Spleen (tissue), 11 donors: ENCODE data around the gene NELL2. TPM values are rescaled to one million over a fixed set of nuclear protein-coding genes. Genes with fewer than 3 reads are reported as not detected.

Source experiments
- DNase-seq: peaks from one replicate; pipeline ENCODE4 v3.0.0-alpha.2; 2020
- H3K27ac ChIP-seq, 8 donors: fragments of 200-600 bp; sonication (generic) in 7 of 8; 1 replicate in 4 of 8; 2 replicates in 4 of 8; pipeline versions ENCODE4 v1.5.0 to v1.8.0; 2016 to 2021; ENCODE audit warnings: inconsistent platforms in 4 of 8, mild to moderate bottlenecking in 4 of 8, moderate library complexity in 1 of 8
- H3K27me3 ChIP-seq, 7 donors: fragments of 200-600 bp; sonication (generic) in 6 of 7; replicated peaks in 1 of 7; 1 replicate in 4 of 7; 2 replicates in 3 of 7; pipeline versions ENCODE4 v1.5.0 to v1.8.0; 2016 to 2021; ENCODE audit warnings: inconsistent platforms in 3 of 7, mild to moderate bottlenecking in 1 of 7
- H3K36me3 ChIP-seq, 6 donors: fragments of 200-600 bp; sonication (generic) in 5 of 6; 1 replicate in 4 of 6; 2 replicates in 2 of 6; pipeline versions ENCODE4 v1.5.0 to v1.8.0; 2016 to 2021; ENCODE audit warnings: inconsistent platforms in 2 of 6
- H3K4me1 ChIP-seq, 6 donors: fragments of 200-600 bp; sonication (generic) in 5 of 6; 1 replicate in 3 of 6; 2 replicates in 3 of 6; pipeline versions ENCODE4 v1.5.0 to v1.8.0; 2016 to 2021; ENCODE audit warnings: inconsistent platforms in 3 of 6
- H3K4me3 ChIP-seq, 8 donors: fragments of 200-600 bp; sonication (generic) in 7 of 8; 1 replicate in 4 of 8; 2 replicates in 4 of 8; pipeline versions ENCODE4 v1.5.0 to v1.8.0; 2016 to 2021; ENCODE audit warnings: inconsistent platforms in 4 of 8, mild to moderate bottlenecking in 4 of 8, moderate library complexity in 2 of 8
- H3K9me3 ChIP-seq, 8 donors: fragments of 200-600 bp; sonication (generic) in 7 of 8; 1 replicate in 4 of 8; 2 replicates in 4 of 8; pipeline versions ENCODE4 v1.5.0 to v1.8.0; 2016 to 2021; ENCODE audit warnings: inconsistent platforms in 4 of 8
- POLR2A ChIP-seq, 3 donors: fragments of 450-650 bp; IDR thresholded peaks; one replicate each; pipeline ENCODE4 v1.5.1; 2017; ENCODE audit warnings: antibody characterized with exemption in 3 of 3, mild to moderate bottlenecking in 1 of 3
- POLR2AphosphoS5 ChIP-seq, 3 donors: sonication (generic); formaldehyde crosslinking; IDR thresholded peaks; one replicate each; pipeline ENCODE4 v1.5.1; 2017; ENCODE audit warnings: antibody characterized with exemption in 3 of 3
- WGBS, 5 donors: extraction: QIAGEN DNeasy Blood & Tissue Kit in 3 of 5; methylation state at CpG; one replicate each; pipeline versions ENCODE4 v1.1.5 to v1.1.7; 2013 to 2018; 5-methylcytosine and 5-hydroxymethylcytosine counted together
- intact Hi-C: fragments of 100-400 bp; cut with DNase I; formaldehyde crosslinking; loops from one replicate; pipeline ENCODE4 v1.15.0; 2023; ENCODE audit warnings: low total_unique reads
- polyA plus RNA-seq, 3 donors: library from polyadenylated mRNA; stranded (reverse); fragments of 200-250 nt; gene quantifications; one replicate each; pipeline ENCODE4 v1.2.1, GENCODE V29; 2013
- total RNA-seq, 7 donors: library from RNA; depleted of rRNA in 3 of 7; stranded (reverse); fragments of >200 nt in 3 of 7; fragmentation: NEBNext Ultra II Directional in 4 of 7; extraction: Animal tissue kit (Norgen Biotek cat#: 25700) in 4 of 7; gene quantifications; one replicate each; pipeline versions ENCODE4 v1.1.0 to v1.2.1, GENCODE V29; 2016 to 2021
- TF ChIP-seq, protein P1 (sequence below), 11 experiments: fragments of 200-600 bp in 7 of 11; fragments of 450-650 bp in 4 of 11; sonication (generic) in 4 of 11; IDR thresholded peaks in 8 of 11; conservative IDR thresholded peaks in 3 of 11; 1 replicate in 7 of 11; 2 replicates in 4 of 11; pipeline versions ENCODE4 v1.4.0 to v1.8.0; 2016 to 2021; ENCODE audit warnings: antibody characterized with exemption in 11 of 11, inconsistent platforms in 4 of 11, mild to moderate bottlenecking in 1 of 11
- donor health status: healthy with polysubstance abuse.
- donor health status: DM: no; HTN: no; CAD: no; lungs with moderate emphysema.
- donor health status: DM: no; HTN: no; CAD: no.
- donor health status: Bipolar disorder and iron deficiency.
- donor health status: healthy.
- donor health status: DM: no; HTN: no; CAD: no.
- donor health status: DM: yes; HTN: yes; CAD: no.

NELL2 gene
- total and polyA plus RNA-seq, 10 donors: 1.0 to 21.8 (median 8.2) TPM

GRCh38 chr12:44668443-44668842 is 207.7 kb downstream of the NELL2 start:
- 85 to 94% (median 88%) methylated on average over 4 of the region's 4 CpGs for WGBS, 5 donors
- peaks cover 0 to 29% (median 20%) of the 10 kb centered on the region in 8 donors for H3K9me3 ChIP-seq
- no peaks in the 10 kb centered on the region for H3K36me3 ChIP-seq
- H3K27ac ChIP-seq: no peak overlapping the region
- H3K4me3 ChIP-seq: no peak overlapping the region
- TF ChIP-seq, protein P1, sequence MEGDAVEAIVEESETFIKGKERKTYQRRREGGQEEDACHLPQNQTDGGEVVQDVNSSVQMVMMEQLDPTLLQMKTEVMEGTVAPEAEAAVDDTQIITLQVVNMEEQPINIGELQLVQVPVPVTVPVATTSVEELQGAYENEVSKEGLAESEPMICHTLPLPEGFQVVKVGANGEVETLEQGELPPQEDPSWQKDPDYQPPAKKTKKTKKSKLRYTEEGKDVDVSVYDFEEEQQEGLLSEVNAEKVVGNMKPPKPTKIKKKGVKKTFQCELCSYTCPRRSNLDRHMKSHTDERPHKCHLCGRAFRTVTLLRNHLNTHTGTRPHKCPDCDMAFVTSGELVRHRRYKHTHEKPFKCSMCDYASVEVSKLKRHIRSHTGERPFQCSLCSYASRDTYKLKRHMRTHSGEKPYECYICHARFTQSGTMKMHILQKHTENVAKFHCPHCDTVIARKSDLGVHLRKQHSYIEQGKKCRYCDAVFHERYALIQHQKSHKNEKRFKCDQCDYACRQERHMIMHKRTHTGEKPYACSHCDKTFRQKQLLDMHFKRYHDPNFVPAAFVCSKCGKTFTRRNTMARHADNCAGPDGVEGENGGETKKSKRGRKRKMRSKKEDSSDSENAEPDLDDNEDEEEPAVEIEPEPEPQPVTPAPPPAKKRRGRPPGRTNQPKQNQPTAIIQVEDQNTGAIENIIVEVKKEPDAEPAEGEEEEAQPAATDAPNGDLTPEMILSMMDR (IDR thresholded peaks at IDR 0.05 in 8 of 11, conservative IDR thresholded peaks at IDR 0.05 in 3 of 11): no peak
- TF ChIP-seq POLR2A (IDR thresholded peaks at IDR 0.05) (no peak), POLR2AphosphoS5 (IDR thresholded peaks at IDR 0.05) (no peak)
- DNase-seq: peak; percentile 48
- intact Hi-C loops: no loop called here
- no peaks in the 10 kb centered on the region for H3K4me1 ChIP-seq
- no peaks in the 10 kb centered on the region for H3K27me3 ChIP-seq

DNA sequence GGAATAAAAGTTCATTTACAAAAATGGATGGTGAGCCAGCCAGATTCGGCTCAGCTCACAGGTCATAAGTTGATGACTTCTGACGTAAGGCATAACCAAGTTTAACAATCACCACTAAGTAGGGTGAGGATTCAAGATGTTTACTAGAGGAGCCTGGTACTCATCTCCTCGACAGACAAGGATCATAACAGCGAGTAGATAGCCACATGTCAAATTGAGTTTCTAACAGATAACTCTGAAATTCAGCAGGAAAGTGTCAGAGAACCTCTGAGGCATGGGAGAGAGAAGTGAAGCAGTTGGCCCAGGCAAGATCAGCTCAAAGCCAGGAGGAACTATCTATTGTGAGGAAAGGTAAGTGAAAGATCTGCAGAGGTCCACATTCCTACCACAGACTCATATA is 208.7 kb downstream of the NELL2 start:
- TF ChIP-seq POLR2AphosphoS5 (IDR thresholded peaks at IDR 0.05): no peak
- no peak for TF ChIP-seq POLR2A (IDR thresholded peaks at IDR 0.05)
- TF ChIP-seq, protein P1 (IDR thresholded peaks at IDR 0.05 in 8 of 11, conservative IDR thresholded peaks at IDR 0.05 in 3 of 11): no peak
- Histone ChIP-seq H3K36me3 (no peaks in the 10 kb centered on the region), H3K9me3 (peaks cover 0 to 29% (median 20%) of the 10 kb centered on the region in 8 donors), H3K4me3 (no peak overlapping the region), H3K27ac (no peak overlapping the region), H3K4me1 (no peaks in the 10 kb centered on the region), H3K27me3 (no peaks in the 10 kb centered on the region)
- intact Hi-C loops: no loop called here
- no peak for DNase-seq
- WGBS, 5 donors: 54 to 72% (median 65%) methylated on average over 4 of the region's 4 CpGs

GRCh38 chr12:44663291-44663690 is 212.8 kb downstream of the NELL2 start:
- Histone ChIP-seq H3K4me1 (no peaks in the 10 kb centered on the region), H3K27ac (no peak overlapping the region), H3K4me3 (no peak overlapping the region), H3K36me3 (no peaks in the 10 kb centered on the region), H3K27me3 (no peaks in the 10 kb centered on the region), H3K9me3 (peaks cover 0 to 9% (median 1%) of the 10 kb centered on the region in 8 donors)
- 58 to 78% (median 72%) methylated on average over 2 of the region's 2 CpGs for WGBS, 5 donors
- DNase-seq: no peak
- TF ChIP-seq, protein P1 (IDR thresholded peaks at IDR 0.05 in 8 of 11, conservative IDR thresholded peaks at IDR 0.05 in 3 of 11): no peak
- intact Hi-C loops: no loop called here

DNA sequence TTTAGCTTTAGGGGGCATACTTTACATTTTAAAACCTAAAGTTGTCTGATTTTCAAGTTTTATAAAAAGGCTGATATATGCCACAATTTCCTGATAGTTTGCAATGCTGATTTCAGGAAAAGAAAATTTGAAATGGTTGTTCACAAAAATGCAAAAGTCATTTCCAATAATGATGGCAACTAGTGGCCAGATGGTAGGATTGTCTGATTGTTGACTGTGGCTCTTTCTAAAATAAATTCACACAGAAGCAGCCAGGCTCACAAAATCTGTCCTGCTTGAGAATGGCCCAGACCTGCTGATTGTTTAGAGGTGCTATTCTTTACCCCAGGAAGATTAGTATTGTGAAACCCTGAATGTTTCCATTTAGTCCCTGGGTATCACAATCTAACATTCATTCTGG is 220.3 kb downstream of the NELL2 start:
- H3K27me3 ChIP-seq: no peaks in the 10 kb centered on the region
- no peaks in the 10 kb centered on the region for H3K36me3 ChIP-seq
- TF ChIP-seq POLR2A (IDR thresholded peaks at IDR 0.05): no peak
- TF ChIP-seq, protein P1 (IDR thresholded peaks at IDR 0.05 in 8 of 11, conservative IDR thresholded peaks at IDR 0.05 in 3 of 11): no peak
- TF ChIP-seq POLR2AphosphoS5 (IDR thresholded peaks at IDR 0.05): no peak
- no peak overlapping the region for H3K4me3 ChIP-seq
- H3K9me3 ChIP-seq: peaks cover 0 to 4% (median 0%) of the 10 kb centered on the region in 8 donors
- DNase-seq: no peak
- intact Hi-C loops: no loop called here
- no peaks in the 10 kb centered on the region for H3K4me1 ChIP-seq
- H3K27ac ChIP-seq: no peak overlapping the region
